Measurements from ENCODE around the gene SLC30A3.
"Not testable (repeated sequence)": the region's sequence is repeated elsewhere in the genome, so short reads cannot be mapped to it uniquely, and the experiment has no call there.

Gene SLC30A3

DNA sequence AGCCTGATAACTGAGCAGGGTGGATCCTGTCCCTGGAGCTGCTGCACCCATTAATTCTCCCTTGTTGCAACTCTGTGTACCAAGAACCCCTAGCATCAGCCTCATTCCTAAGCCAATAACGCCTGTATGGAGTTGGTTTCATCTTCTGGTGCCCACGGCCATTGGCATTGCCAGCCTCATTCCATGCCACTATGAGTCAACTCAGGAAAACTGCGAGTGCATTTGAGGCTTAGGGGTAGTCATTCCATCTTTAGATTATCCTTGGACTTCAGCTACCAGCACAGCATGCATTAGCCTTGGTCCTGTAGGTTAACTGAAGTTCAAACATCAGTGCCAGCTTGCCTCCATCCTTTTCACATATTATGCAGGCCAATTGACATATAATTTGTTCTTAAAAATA is 18.0 kb upstream of the SLC30A3 start:
- no peaks in the 10 kb centered on the region for H3K9me3 ChIP-seq (ENCODE audit: control insufficient read depth, insufficient read depth, low read length)
- H3K9me2 ChIP-seq (replicated peaks; ENCODE audit: control insufficient read depth, low read length) = no peaks in the 10 kb centered on the region
- peaks cover 11% of the 10 kb centered on the region for H3K4me1 ChIP-seq (ENCODE audit: control insufficient read depth, low read length)
- H3F3A ChIP-seq (ENCODE audit: control insufficient read depth, insufficient read depth) = no peaks in the 10 kb centered on the region
- no peaks in the 10 kb centered on the region for H3K79me2 ChIP-seq (ENCODE audit: control insufficient read depth, low read length)
- no peak for TF ChIP-seq EZH2phosphoT487 (IDR thresholded peaks at IDR 0.05; ENCODE audit: borderline replicate concordance, low read length)
- TF ChIP-seq, protein P1, sequence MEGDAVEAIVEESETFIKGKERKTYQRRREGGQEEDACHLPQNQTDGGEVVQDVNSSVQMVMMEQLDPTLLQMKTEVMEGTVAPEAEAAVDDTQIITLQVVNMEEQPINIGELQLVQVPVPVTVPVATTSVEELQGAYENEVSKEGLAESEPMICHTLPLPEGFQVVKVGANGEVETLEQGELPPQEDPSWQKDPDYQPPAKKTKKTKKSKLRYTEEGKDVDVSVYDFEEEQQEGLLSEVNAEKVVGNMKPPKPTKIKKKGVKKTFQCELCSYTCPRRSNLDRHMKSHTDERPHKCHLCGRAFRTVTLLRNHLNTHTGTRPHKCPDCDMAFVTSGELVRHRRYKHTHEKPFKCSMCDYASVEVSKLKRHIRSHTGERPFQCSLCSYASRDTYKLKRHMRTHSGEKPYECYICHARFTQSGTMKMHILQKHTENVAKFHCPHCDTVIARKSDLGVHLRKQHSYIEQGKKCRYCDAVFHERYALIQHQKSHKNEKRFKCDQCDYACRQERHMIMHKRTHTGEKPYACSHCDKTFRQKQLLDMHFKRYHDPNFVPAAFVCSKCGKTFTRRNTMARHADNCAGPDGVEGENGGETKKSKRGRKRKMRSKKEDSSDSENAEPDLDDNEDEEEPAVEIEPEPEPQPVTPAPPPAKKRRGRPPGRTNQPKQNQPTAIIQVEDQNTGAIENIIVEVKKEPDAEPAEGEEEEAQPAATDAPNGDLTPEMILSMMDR (IDR thresholded peaks at IDR 0.05; ENCODE audit: low read depth, low read length, poor library complexity, severe bottlenecking) = no peak
- no peaks in the 10 kb centered on the region for H3K36me3 ChIP-seq (ENCODE audit: control insufficient read depth, low read length)
- no peak overlapping the region for H3K27ac ChIP-seq (ENCODE audit: low read depth, low read length)
- H3K27me3 ChIP-seq (ENCODE audit: control insufficient read depth, low read length) = no peaks in the 10 kb centered on the region
- no peak overlapping the region for H3K4me3 ChIP-seq (ENCODE audit: low read length)
- H3K4me2 ChIP-seq (ENCODE audit: low read length) = no peak overlapping the region
- no peaks in the 10 kb centered on the region for H4K20me1 ChIP-seq (ENCODE audit: control insufficient read depth, insufficient read depth, low read depth, low read length)

DNA sequence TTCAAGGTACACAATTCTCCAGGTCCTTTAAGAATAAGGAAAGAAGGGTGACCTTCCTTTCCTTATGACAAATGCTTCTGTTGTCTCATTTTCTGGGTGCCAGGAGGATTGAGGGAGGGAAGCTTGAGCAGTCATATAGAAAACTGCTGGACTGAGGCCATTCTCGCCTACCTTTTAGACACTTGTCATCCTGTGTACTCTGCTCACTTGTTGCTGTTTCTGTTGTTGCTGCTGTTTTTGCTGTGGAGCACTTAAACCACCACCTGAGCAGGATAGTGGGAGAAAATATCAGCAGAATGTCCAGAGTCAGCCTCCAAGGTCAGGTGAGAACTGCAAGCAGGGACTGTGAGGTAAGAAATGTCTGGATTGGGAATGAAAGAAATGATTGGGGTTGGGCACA is 15.2 kb upstream of the SLC30A3 start:
- TF ChIP-seq, protein P1 (IDR thresholded peaks at IDR 0.05; ENCODE audit: low read depth, low read length, poor library complexity, severe bottlenecking) = no peak
- no peak for TF ChIP-seq EZH2phosphoT487 (IDR thresholded peaks at IDR 0.05; ENCODE audit: borderline replicate concordance, low read length)
- Histone ChIP-seq H3F3A (ENCODE audit: control insufficient read depth, insufficient read depth) (no peaks in the 10 kb centered on the region), H3K9me3 (ENCODE audit: control insufficient read depth, insufficient read depth, low read length) (no peaks in the 10 kb centered on the region), H3K27ac (ENCODE audit: low read depth, low read length) (no peak overlapping the region), H3K36me3 (ENCODE audit: control insufficient read depth, low read length) (no peaks in the 10 kb centered on the region), H3K4me2 (ENCODE audit: low read length) (no peak overlapping the region), H3K4me1 (ENCODE audit: control insufficient read depth, low read length) (peaks cover 11% of the 10 kb centered on the region), H3K4me3 (ENCODE audit: low read length) (no peak overlapping the region), H3K27me3 (ENCODE audit: control insufficient read depth, low read length) (no peaks in the 10 kb centered on the region), H3K79me2 (ENCODE audit: control insufficient read depth, low read length) (no peaks in the 10 kb centered on the region), H4K20me1 (ENCODE audit: control insufficient read depth, insufficient read depth, low read depth, low read length) (no peaks in the 10 kb centered on the region), H3K9me2 (replicated peaks; ENCODE audit: control insufficient read depth, low read length) (no peaks in the 10 kb centered on the region)

DNA sequence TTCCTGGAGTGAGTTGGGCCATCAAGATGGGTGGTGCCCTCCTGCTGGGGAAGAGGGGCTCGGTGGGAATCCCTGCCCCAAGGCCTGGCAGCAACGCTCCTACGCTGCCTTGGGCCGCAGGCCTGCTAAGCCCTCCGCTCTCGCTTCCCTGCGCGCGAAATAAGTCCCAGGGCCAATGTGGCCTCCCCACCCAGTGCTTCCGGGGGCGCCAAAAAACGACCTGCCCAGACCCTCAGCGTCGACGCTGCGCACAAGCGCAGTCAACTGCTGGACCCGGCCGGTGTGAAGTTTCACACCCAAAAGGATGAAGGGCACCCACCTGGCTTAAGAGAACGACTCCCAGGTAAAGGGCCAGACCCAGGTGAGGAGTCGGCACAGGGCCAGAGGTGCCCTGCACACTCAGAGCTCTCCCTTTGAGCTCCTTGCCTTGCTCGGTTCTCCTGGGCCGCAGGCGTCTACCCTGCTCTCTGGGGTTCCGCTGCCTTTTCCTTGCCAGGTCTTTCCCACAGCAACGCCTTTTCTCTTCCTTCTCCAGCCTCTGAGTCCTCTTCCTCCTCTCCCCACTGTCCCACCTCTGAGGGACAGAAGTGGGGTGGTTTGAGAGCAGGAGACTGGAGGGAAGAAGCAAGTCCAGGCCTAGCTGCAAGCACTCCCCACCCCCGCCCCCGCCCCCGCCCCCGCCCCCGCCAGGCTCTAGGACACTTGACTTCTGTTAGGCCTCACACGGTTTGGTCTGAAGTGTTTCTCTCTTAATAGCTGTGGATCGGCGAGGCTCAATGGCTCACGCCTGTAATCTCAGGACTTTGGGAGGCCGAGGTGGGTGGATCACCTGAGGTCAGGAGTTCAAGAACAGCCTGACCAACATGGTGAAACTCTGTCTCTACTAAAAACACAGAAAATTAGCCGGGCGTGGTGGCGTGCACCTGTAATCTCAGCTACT is 12.6 kb upstream of the SLC30A3 start, which contains the start of gene DNAJC5G:
Gene DNAJC5G (plus strand): TSS at position 223 of the 940 bp plus-strand sequence. CDS start 1,296 bp downstream, outside the sequence.
- Histone ChIP-seq H3K4me2 (ENCODE audit: low read length) (no peak within 1 kb of the TSS), H3K4me1 (ENCODE audit: control insufficient read depth, low read length) (peaks cover 17% of the 10 kb centered on the region), H3K36me3 (ENCODE audit: control insufficient read depth, low read length) (no peaks in the 10 kb centered on the region), H3K27me3 (ENCODE audit: control insufficient read depth, low read length) (0 out of 2 replicates have a peak, but pooled peaks cover 2% of the 10 kb centered on the region), H4K20me1 (ENCODE audit: control insufficient read depth, insufficient read depth, low read depth, low read length) (no peaks in the 10 kb centered on the region), H3K9me2 (replicated peaks; ENCODE audit: control insufficient read depth, low read length) (no peaks in the 10 kb centered on the region), H3K9me3 (ENCODE audit: control insufficient read depth, insufficient read depth, low read length) (no peaks in the 10 kb centered on the region), H3K4me3 (ENCODE audit: low read length) (no peak within 1 kb of the TSS), H3K79me2 (ENCODE audit: control insufficient read depth, low read length) (no peaks in the 10 kb centered on the region), H3K27ac (ENCODE audit: low read depth, low read length) (no peak within 1 kb of the TSS), H3F3A (ENCODE audit: control insufficient read depth, insufficient read depth) (no peaks in the 10 kb centered on the region; the same call in 1 of the 2 replicates)
- TF ChIP-seq, protein P1 (IDR thresholded peaks at IDR 0.05; ENCODE audit: low read depth, low read length, poor library complexity, severe bottlenecking) = no peak

DNA sequence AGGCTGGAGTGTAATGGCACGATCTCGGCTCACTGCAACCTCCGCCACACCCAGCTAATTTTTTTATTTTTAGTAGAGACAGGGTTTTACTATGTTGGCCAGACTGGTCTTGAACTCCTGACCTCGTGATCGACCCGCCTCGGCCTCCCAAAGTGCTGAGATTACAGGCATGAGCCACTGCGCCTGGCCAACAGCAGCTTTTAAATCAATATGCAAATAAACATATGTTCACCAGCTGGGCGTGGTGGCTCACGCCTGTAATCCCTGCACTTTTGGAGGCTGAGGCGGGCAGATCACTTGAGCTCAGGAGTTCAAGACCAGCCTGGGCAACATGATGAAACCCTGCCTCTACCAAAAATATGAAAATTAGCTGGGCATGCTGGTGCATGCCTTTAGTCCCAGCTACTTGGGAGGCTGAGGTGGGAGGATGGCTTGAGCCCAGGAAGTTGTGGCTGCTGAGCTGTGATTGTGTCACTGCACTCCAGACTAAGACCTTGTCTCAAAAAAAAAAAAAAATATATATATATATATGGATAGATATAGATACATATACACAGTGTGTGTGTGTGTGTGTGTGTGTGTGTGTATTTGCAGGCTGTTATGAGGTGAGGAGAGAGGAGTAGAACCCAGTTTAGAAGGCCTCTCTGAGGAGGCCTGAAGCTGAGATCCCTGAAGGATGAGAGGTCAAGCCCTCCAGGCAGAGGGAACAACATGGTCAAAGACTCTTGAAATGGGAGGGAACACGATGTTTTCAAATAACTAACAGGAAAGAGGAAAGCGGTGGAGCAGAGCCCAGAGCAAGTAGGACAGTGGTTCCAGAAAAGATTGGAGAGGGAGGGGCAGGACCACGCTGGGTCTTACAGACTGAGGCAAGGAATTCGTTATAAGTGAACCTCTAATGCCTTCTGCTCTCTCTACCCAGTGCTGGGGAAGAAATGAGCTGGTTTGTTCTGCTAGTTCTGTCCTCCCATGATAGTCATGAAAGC is 10.0 kb upstream of the SLC30A3 start:
- H3K4me3 ChIP-seq (ENCODE audit: low read length); H3K4me1 ChIP-seq (ENCODE audit: control insufficient read depth, low read length); H3K27me3 ChIP-seq (ENCODE audit: control insufficient read depth, low read length); H3K27ac ChIP-seq (ENCODE audit: low read depth, low read length); H3K9me2 ChIP-seq (replicated peaks; ENCODE audit: control insufficient read depth, low read length); H3K79me2 ChIP-seq (ENCODE audit: control insufficient read depth, low read length); H4K20me1 ChIP-seq (ENCODE audit: control insufficient read depth, insufficient read depth, low read depth, low read length); H3F3A ChIP-seq (ENCODE audit: control insufficient read depth, insufficient read depth); H3K9me3 ChIP-seq (ENCODE audit: control insufficient read depth, insufficient read depth, low read length); H3K36me3 ChIP-seq (ENCODE audit: control insufficient read depth, low read length); H3K4me2 ChIP-seq (ENCODE audit: low read length): not testable (repeated sequence)

All from DOHH2 (cell line).